HG02884 (cell line): ENCODE data around the gene SLCO2B1.
"Not testable (repeated sequence)": the region's sequence is repeated elsewhere in the genome, so short reads cannot be mapped to it uniquely, and the experiment has no call there.

ENCODE experiments used
- ATAC-seq: cut with Tn5 transposase; IDR thresholded peaks from one replicate; pipeline ENCODE4 v1.9.1; 2021; ENCODE audit warnings: mild to moderate bottlenecking, moderate library complexity; ENCODE audit not compliant: unreplicated experiment

The SLCO2B1 gene, protein sequence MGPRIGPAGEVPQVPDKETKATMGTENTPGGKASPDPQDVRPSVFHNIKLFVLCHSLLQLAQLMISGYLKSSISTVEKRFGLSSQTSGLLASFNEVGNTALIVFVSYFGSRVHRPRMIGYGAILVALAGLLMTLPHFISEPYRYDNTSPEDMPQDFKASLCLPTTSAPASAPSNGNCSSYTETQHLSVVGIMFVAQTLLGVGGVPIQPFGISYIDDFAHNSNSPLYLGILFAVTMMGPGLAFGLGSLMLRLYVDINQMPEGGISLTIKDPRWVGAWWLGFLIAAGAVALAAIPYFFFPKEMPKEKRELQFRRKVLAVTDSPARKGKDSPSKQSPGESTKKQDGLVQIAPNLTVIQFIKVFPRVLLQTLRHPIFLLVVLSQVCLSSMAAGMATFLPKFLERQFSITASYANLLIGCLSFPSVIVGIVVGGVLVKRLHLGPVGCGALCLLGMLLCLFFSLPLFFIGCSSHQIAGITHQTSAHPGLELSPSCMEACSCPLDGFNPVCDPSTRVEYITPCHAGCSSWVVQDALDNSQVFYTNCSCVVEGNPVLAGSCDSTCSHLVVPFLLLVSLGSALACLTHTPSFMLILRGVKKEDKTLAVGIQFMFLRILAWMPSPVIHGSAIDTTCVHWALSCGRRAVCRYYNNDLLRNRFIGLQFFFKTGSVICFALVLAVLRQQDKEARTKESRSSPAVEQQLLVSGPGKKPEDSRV

DNA sequence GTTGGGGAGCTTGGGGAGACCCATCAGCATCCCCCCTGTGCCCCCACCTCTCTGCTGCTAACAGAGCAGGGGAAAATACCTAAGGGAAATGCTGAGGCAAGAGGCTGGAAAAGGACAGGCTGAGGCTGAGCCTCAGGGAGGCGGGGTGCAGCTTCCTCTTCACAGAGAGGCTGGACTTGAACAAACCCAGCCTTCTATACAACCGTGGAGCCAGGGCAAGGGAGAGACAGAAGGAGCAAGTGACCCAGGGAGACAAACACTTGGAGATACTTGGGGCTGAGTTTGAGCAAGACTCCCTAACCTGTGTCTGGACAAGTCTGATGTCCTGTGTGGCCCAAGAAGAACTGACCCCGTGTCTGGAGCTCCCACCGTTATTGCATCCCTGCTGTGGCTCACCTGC, at the start of gene SLCO2B1:
TSS of gene SLCO2B1 (plus strand) at position 229 of the 400 bp plus-strand sequence. CDS start 275 bp downstream, outside the sequence.
- no peak for ATAC-seq

DNA sequence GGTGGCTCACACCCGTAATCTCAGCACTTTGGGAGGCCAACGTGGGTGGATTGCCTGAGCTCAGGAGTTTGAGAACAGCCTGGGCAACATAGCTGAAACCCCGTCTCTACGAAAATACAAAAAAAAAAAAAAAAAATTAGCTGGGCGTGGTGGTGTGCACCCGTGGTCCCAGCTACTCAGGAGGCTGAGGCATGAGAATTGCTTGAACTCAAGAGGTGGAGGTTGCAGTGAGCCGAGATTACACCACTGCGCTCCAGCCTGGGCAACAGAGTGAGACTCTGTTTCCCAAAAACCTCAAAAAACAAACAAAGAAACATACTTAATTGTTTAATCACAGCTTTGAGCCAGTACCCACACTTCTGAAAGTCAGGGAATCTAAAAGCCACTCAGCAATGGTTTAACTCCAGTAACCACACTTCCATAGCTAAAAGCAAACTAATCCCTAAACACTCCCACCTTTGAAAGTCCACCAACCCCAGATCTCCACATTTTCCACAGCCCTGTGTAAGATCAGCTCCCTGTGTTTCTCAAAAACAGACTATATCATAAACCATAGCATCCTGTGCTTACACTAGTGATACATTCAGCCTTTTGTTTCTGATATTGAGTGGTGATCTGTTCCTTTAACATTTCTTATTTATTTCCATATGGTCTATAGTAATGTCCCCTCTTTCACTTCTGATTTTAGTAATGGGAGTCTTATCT, 49.3 kb upstream of the SLCO2B1 start:
- ATAC-seq: no peak

DNA sequence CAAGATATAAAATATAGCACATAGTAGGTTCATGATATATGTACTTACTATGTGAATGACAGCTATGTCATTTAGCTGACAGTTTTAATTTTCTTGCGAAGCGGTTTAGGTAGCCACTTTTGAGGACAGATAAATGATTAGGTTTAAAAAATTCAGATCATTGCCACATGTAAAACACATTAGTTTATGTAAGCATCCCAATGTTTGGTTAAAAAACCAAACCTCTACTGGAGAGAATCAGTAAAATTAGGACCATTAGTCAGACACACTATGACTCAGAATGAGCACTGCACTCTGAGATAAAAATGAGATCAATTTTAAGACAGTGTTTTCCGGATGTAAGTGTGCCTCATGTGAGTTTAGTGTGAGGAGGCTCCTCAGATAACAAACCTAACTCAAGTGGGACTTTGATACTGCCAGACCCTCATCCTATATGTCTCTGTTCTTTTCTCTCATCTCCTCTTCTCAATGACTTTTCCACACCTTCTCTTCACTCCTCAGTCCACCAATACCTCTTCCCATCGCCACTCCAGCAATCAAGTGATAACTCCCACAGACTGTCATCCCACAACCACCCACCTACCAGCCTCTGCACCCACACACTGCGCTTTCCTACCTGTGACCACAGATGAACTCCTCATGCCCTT, 47.4 kb upstream of the SLCO2B1 start:
- ATAC-seq: no peak

DNA sequence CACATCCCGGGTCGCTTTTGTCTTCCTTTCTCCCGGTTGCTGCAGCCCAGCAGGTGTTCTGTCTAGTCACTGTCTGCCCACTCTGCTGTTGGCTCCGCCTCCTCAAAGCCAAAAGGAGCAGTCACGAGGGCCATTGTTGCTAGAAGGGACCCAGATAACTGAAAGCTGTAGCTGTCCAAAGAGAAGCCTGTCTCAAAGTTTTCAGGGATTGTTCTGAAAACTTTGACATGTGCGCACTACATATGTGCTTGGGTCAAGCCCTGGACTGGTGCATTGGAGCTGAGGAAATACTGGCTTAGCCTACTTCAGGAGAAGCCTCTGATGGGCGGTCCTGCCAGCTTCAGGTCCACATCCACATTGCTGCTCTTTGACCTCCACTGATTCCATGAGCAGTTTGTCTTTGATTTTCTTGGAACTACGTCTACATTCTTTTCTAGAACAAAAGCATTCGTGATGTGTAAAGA, 45.4 kb upstream of the SLCO2B1 start:
- no peak for ATAC-seq

DNA sequence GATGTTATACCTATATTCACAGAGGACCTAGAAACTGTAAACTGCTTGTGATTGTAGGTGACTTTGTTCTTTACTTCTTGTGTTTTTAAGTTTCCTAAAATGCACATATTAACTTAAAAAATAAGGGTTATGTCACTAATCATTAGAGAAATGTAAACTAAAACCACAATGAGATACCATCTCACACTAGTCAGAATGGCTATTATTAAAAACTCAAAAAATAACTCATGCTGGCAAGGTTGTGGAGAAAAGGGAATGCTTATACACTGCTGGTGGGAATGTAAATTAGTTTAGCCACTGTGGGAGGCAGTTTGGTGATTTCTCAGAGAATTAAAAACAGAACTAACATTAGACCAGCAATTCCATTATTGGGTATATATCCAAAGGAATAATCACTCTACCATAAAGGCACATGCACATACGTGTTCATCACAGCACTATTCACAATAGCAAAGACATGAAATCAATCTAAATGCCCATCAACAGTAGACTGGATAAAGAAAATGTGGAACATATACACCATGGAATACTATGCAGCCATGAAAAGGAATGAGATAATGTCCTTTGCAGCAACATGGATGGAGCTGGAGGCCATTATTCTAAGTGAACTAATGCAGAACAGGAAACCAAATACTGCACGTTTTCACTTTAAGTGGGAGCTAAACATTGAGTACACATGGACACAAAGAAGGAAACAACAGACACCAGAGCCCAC, 44.8 kb upstream of the SLCO2B1 start:
- not testable (repeated sequence) for ATAC-seq

DNA sequence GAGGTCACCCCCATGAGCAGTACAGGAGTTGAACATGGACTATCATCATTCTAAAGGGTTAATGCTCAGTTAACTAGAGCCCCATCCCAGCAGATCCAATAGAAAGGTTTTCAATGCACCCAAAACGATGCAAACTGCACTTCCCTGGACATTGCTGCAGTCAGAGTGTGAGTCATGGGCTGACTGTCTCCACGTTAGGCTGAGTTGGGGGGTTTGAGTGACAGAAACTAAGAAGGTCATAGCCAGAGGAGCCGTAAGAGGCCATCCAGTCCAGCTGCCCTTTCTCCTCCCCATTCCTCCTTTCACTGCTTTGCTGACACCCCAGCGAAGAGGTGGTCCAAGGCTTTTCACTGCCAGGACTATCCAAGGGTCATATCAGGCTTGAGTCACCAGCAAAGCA, 43.7 kb upstream of the SLCO2B1 start:
- no peak for ATAC-seq

DNA sequence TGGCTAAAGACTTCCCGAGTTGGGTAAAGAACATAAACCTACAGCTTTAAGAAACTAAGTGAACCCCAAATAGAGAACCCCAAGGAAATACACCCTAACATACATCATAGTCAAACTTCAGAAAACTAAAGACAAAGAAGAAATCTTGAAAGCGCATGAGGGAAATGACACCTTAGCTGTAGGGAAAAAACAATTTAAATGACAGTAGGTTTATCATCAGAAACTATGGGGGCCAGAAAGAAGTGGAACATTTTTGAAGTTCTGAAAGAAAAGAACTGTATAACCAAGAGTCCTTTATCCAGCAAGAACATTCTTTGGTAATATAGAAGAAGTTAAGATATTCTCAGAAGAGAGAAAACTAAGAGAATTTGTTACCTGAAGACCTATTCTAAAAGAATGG, 38.7 kb upstream of the SLCO2B1 start:
- no peak for ATAC-seq

DNA sequence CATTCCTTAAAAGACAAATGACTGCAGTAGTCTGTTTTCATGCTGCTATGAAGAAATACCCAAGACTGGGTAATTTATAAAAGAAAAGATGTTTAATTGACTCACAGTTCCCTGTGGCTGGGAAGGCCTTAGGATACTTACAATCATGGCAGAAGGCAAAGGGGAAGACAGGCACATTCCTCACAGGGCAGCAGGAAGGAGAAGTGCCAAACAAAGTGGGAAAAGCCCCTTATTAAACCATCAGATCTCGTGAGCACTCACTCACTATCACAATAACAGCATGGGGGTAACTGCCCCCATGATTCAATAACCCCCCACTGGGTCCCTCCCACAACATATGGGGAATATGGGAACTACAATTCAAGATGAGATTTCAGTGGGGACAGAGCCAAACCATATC, 37.9 kb upstream of the SLCO2B1 start:
- ATAC-seq: no peak

DNA sequence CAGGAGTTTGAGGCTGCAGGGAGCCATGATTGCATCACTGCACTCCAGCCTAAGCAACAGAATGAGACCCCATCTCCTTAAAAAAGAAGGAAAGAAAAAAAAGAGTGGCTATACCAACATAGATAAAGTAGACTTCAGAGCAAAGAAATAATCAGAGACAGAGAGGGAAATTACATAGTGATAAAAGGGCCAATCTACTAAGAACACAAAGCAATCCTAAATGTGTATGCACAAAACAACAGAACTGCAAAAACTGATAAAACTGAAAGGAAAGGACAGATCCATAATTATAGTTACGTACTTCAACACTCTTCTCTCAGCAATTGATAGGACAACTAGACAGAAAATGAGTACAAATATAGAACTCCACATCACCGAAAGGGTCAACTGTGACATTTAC, 36.4 kb upstream of the SLCO2B1 start:
- no peak for ATAC-seq

DNA sequence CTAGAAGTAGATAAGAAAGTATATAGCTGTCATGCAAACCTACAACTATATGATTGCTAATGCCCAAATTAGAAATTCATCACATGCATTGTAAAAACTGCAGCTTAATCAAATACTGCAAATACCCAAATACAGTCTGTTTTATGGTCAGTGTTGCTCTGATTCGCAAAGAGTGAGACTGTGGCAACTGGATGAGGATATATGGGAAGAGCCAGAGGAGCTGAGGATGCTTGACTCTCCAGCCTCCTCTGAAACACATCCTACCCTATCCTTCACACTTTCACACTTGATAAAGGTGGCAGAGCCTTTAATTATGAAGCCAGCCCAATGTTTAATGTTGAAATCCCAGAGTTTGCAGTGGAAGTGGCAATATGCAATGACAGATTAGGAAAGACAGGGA, 32.3 kb upstream of the SLCO2B1 start:
- ATAC-seq: no peak

DNA sequence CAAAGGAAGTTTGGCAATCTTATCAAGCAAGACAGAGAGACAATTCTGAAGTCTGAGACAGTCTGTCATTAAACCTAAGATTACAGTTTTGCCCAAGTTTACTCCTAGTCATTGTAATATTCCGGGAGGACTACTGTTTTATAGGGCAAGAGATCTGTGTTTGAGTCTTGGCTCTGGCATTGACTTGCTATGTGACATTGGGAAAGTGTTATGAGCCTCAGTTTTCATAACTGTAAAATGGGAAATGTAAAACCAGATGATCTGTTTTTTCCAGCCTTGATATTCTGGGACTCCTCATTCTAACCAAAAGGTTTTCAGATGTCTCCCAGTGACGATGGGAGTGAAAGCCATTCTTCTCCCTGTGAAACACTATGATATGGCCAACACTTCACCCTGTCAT, 24.3 kb upstream of the SLCO2B1 start:
- ATAC-seq: no peak

DNA sequence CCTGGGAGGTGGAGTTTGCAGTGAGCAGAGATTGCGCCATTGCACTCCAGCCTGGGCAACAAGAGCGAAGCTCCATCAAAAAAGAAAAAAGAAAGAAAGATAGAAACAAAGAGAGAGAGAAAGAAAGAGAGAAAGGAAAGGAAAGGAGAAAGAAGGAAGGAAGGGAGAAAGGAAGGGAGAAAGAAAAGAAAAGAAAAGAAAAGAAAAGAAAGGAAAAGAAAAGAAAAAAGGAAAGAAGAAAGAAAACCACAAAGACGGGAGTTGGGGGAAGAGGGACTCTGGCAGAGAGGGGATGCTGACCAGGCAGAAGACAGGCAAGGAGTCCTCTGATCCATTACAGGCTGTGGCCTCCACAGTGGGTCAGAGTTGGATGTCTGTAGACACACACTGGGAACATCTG, 18.8 kb upstream of the SLCO2B1 start:
- ATAC-seq: no peak

DNA sequence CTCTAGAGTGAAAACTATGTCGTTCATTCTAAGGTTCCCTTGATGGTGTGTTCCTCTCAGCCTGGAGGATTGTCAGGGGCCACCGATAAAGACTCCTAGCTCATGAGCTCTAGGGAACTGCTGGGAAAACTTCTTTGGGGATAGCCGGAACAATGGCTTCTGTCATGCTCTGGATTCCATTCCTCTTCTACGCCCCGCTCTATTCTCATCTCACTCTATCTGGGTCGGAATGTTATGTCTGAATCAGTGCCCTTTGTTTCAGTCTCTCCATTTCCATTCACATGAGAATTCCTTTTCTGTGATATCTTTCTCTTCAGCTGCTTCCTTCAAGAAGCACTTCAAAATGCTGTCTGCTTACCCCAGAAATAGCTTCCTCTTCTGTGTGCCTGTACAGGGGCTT, 16.9 kb upstream of the SLCO2B1 start:
- no peak for ATAC-seq

DNA sequence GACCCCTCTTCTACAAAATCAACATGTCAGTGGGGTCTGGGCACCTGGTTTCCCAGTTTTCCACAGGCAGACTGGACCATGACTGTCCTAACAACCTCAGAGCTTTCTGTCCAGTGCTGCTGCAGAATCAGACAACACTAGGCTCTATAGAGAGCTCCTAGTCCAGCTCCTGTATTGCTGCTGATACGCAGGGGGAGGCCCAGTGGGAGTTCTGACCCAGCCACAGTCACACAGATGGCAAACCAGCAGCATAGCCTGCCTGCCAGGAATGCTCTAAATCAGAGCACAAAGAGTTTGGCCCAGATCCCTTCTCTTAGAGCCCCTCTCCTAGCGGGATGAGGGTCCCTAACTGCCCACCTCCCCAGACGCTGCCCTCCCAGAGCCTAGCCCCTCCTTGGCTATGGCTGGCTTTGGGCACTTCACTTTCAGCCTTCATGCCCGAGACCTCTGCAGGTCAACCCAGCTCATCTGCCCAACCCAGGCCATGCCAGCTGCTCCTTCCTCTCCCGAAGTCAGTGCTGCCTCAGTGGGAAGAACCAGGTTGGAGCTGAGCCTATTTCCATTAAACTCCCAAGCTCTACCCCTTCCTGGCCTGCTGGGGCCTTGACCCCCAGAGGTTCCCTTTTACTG, 15.8 kb upstream of the SLCO2B1 start:
- ATAC-seq: no peak

DNA sequence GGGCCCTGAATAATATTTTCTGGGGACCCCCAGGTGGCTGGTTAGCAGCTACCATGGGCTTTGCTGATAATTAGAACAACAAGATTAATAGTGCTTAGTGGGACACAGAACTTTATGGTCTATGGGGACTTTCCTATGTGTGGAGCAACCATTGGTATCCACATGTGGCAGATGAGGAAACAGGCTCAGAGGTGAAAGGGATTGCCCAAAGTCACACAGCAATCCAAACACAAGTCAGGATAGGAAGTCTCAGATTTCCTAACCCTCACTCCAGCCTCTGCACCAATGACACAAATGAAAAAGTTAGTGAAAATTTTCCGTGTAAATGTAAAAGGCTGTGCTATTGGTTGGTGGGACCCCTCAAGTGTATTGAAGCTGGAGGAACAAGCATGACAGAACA, 15.3 kb upstream of the SLCO2B1 start:
- ATAC-seq: no peak

DNA sequence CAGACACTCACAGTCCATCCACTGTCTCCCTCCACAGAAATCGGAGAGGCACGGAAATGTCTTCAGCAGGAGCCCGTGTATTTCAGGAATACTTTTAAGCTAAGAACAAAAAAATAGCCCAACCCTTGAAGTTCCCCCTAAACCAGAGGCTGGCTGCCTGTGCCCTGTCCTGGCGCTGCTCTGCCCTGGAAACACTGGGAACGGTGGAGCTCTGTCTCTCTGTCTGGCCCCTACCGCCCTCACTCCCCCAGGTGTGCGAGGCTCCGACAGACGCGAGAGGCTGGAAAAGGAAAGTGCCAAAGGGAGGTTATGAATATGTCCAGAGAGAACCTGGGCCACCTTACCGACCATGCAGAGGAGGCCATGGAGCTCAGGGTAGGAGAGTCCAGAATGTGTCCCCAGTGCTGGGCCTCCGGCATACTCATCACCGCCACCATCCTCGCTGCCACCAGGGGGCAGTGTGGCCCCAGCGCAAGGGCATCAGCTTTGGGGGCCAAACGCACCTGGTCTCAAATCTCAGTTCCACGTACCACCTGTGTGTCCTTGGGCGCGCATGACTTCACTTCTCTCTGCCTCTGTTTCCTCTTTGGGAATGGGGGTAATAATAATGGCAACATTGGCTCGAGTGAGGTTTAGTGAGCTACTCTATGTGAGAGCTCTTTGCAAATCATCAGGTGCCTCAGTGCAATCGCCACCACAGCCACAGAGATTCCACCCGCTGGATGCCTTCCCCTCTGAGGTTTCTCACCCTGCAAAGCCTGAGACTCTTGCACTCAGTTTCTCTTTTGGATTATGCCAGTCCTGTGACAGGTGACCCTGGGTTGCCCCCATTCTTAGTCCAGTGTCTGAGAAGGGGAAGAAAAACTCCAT, 10.4 kb upstream of the SLCO2B1 start:
- no peak for ATAC-seq

DNA sequence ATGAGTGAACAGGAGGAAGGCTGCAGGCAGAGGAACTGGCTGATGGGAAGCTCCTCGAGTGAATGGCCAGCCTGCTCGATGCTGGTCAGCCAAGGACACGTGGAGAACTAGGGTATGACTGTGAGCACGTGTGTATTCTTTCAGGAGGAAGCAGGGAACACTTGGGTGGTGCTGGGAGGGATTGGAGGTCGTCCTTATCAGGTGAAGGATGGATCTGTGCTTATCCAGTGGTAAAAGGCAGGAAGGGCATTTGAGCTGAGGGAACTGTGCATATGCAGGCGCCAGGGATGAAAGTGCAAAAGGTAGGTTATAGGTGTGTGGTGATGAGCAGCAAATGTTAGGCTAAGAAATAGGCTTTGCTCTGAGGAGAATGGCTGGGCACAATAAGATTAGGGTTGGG, 9.7 kb upstream of the SLCO2B1 start:
- no peak for ATAC-seq

DNA sequence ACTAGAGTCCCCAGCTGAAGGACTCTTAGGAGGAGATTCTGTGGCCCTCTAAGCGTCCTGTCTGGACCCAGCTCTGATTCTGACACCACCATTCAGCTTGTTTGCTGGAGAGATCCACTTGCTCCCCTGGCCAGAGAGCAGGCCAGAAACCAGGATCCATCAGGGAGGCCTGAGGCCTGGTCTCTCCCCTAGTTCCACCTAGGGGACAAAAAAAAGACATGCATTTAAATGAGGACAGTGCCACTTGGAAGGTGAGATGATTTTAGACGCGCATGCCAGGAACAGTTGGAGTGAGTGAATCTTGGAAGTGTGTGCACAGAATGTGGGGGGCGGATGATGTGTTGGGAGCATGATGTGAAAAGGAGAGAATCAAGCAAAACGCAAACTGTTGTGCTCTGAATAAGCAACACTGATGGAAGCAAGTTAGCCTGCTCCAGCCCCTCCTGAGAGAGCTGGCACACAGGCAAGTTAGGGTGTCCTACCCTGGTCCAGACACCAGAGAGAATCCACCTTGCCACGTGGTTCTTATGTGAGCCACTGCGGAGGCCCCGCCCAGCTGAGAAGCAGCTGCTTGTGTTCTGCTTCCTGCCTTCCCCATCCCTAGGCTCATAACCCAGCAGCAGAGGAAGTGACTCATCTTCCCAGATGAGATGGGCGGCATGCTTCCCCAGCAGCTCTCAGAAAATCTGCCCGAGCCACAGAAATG, 8.0 kb upstream of the SLCO2B1 start:
- no peak for ATAC-seq

DNA sequence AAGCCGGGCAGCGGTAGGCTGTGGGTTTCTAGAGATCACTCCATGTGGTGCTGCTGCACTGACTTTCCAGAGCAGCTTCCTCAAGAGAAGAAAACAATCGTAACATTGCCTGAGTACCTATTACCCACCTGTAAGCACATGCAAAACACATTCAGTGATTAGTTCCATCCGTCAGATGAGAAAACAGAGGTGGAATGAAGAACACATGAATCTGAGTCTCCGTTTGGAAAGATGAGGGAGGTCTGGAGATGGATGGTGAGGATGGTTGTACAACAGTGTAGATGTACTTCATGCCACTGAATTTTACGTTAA, 7.5 kb upstream of the SLCO2B1 start:
- no peak for ATAC-seq
